Psoas muscle (tissue), 8 donors: ENCODE measurements around the gene CRTAP. TPM values are rescaled to one million over a fixed set of nuclear protein-coding genes. Genes with fewer than 3 reads are reported as not detected.

Experiments
- ATAC-seq, 4 donors: fragments of 200-7000 bp; cut with Tn5 transposase; one replicate each; pipeline ENCODE4 v1.9.1; 2020; ENCODE audit warnings: moderate library complexity in 3 of 4, mild to moderate bottlenecking in 2 of 4
- DNase-seq, 2 donors: peaks; one replicate each; pipeline ENCODE4 v3.0.0-alpha.2; 2020
- H3K27ac ChIP-seq: fragments of 200-600 bp; one replicate; pipeline ENCODE4 v1.8.0; 2022
- H3K27me3 ChIP-seq, 3 donors: fragments of 200-600 bp in 1 of 3; one replicate each; pipeline versions ENCODE4 v1.6.1 to v1.8.0; 2013 to 2022; ENCODE audit warnings: low read length in 2 of 3, mild to moderate bottlenecking in 2 of 3, moderate library complexity in 1 of 3; ENCODE audit not compliant: insufficient read depth in 3 of 3
- H3K36me3 ChIP-seq, 2 donors: fragments of 200-600 bp in 1 of 2; one replicate each; pipeline versions ENCODE4 v1.6.1 to v1.8.0; 2013 to 2022; ENCODE audit warnings: low read depth in 1 of 2, mild to moderate bottlenecking in 1 of 2, moderate library complexity in 1 of 2; ENCODE audit not compliant: insufficient read depth in 1 of 2
- H3K4me1 ChIP-seq: fragments of 200-600 bp; one replicate; pipeline ENCODE4 v1.8.0; 2022
- H3K4me3 ChIP-seq: fragments of 200-600 bp; one replicate; pipeline ENCODE4 v1.8.0; 2022; ENCODE audit warnings: mild to moderate bottlenecking
- H3K9me3 ChIP-seq: fragments of 200-600 bp; one replicate; pipeline ENCODE4 v1.8.0; 2022
- CTCF ChIP-seq: fragments of 200-600 bp; IDR thresholded peaks from one replicate; pipeline ENCODE4 v1.8.0; 2022; ENCODE audit warnings: antibody characterized with exemption
- WGBS, 3 donors: extraction: QIAGEN DNeasy Blood & Tissue Kit; methylation state at CpG; one replicate each; pipeline versions ENCODE4 v1.1.6 to v1.1.7; 2013; 5-methylcytosine and 5-hydroxymethylcytosine counted together
- intact Hi-C, 2 donors: fragments of 100-400 bp; cut with DNase I; formaldehyde crosslinking; loops; one replicate each; pipeline versions ENCODE4 v1.11.0 to v1.14.2; 2022
- polyA plus RNA-seq, 3 donors: library from polyadenylated mRNA; stranded (reverse); fragments of 200-250 nt; gene quantifications; one replicate each; pipeline ENCODE4 v1.2.3, GENCODE V29; 2013
- total RNA-seq, 4 donors: library from RNA; stranded (reverse); fragmentation: NEBNext Ultra II Directional in 2 of 4; extraction: Animal tissue kit (Norgen Biotek cat#: 25700) in 2 of 4; gene quantifications; one replicate each; pipeline versions ENCODE4 v1.2.1 to v1.2.4, GENCODE V29; 2021 to 2023
- donor health status: healthy with polysubstance abuse.
- donor health status: DM: no; HTN: no; CAD: no; lungs with moderate emphysema.
- donor health status: Bipolar disorder and iron deficiency.
- donor health status: healthy.
- donor health status: DM: yes; HTN: yes; CAD: no.
- donor health status: DM: no; HTN: no; CAD: no.
- donor health status: DM: no; HTN: no; CAD: no.
- donor health status: DM: yes; HTN: yes; CAD: no.

CRTAP gene
- total and polyA plus RNA-seq, 7 donors = 24.9 to 80.8 (median 56.3) TPM

DNA sequence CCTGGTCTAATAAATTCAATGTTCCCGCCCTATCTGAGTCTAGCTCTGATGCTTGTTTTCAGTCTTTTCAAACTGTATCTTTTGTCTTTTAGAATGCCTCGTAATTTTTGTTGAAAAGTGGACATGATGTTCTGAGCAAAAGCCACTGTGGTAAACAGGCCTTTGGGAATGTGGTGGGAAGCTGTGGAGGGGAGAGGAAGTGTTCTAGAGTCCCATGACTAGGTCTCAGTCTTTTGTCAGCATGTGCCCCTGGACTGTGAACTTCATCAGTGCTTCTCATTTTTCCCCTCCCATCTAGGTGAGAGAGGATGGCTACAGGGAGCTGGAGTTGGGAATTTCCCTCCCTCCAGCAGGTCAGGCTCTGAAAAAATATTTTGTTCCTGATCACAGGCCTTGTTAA, 71.0 kb downstream of the CRTAP start:
- WGBS, 3 donors = 72 to 85% (median 73%) methylated on average over 2 of the region's 2 CpGs
- no peak for TF ChIP-seq CTCF
- H3K27me3 ChIP-seq = no peaks in the 10 kb centered on the region
- no peak overlapping the region for H3K4me3 ChIP-seq
- DNase-seq = no peak
- H3K27ac ChIP-seq = no peak overlapping the region
- no peak for ATAC-seq
- H3K36me3 ChIP-seq = no peaks in the 10 kb centered on the region
- H3K9me3 ChIP-seq = no peaks in the 10 kb centered on the region
- no peaks in the 10 kb centered on the region for H3K4me1 ChIP-seq
- intact Hi-C loops = no loop called here

DNA sequence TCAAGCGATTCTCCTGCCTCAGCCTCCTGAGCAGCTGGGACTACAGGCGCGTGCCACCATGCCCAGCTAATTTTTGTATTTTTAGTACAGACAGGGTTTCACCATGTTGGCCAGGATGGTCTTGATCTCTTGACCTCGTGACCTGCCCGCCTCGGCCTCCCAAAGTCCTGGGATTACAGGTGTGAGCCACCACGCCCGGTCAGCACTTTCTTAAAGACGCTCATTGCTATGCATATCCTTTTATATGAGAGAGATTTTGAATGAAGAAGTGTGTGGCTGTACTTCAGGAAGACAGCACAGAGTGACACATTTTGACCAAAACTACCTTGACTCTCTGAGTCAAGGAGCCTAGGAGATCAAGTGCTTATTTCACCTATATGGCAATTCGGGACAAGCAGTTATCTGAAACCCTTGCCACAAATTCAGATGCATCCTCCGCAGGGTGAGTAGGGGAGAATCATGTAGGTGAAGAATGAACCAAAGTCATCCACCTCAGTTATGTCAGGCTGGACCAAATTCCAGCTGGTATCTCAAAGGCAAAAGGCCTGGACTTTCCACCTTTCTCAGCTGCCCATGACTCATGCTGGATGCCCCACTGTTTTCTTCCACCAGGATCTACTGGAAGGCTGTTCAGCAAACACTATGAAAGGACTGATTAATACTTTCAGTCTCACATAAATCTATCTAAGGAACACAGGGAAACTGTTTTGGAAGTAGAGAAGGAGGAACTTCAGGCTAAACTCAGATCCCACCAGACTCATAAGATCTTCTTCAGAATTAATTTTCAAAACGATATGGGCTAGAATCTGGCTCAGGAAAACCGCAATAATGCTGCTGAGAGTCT, 72.9 kb downstream of the CRTAP start:
- WGBS, 3 donors = 93 to 97% (median 94%) methylated on average over 13 of the region's 13 CpGs
- intact Hi-C loops = no loop called here
- no peak for ATAC-seq

DNA sequence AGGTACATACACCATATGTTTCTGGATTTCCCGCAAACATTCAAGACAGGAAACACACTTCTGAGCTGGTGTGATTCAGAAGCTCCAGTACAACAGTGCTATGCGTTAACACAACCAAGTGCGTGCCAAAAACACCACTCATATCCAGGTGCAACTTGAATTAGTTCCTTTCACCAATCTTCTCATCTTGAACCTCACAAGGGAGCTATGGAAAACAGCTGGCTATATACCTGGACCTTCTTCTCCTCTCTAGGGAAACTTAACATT, 73.5 kb downstream of the CRTAP start:
- ATAC-seq = no peak
- no peak overlapping the region for H3K27ac ChIP-seq
- intact Hi-C loops = no loop called here
- H3K4me3 ChIP-seq = no peak overlapping the region
- H3K36me3 ChIP-seq = no peaks in the 10 kb centered on the region
- no peak for TF ChIP-seq CTCF
- WGBS, 3 donors = 88 to 89% (median 89%) methylated on average over 3 of the region's 3 CpGs
- H3K4me1 ChIP-seq = no peaks in the 10 kb centered on the region
- no peaks in the 10 kb centered on the region for H3K27me3 ChIP-seq
- H3K9me3 ChIP-seq = no peaks in the 10 kb centered on the region
- DNase-seq = no peak

More for the DNA sequence above, 72.9 kb downstream of the CRTAP start:
- H3K27ac ChIP-seq = no peak overlapping the region
- H3K4me3 ChIP-seq = no peak overlapping the region
- no peaks in the 10 kb centered on the region for H3K27me3 ChIP-seq
- DNase-seq = no peak
- H3K4me1 ChIP-seq = no peaks in the 10 kb centered on the region
- H3K36me3 ChIP-seq = no peaks in the 10 kb centered on the region
- H3K9me3 ChIP-seq = no peaks in the 10 kb centered on the region
- no peak for TF ChIP-seq CTCF

GRCh38 chr3:33194303-33194702, 80.5 kb downstream of the CRTAP start:
- H3K4me1 ChIP-seq = no peaks in the 10 kb centered on the region
- TF ChIP-seq CTCF = no peak
- DNase-seq = no peak
- no peaks in the 10 kb centered on the region for H3K36me3 ChIP-seq
- no peak for ATAC-seq
- intact Hi-C loops = no loop called here
- WGBS, 3 donors = 87 to 91% (median 87%) methylated on average over 1 of the region's 1 CpG
- H3K4me3 ChIP-seq = no peak overlapping the region
- H3K27ac ChIP-seq = no peak overlapping the region
- no peaks in the 10 kb centered on the region for H3K9me3 ChIP-seq
- no peaks in the 10 kb centered on the region for H3K27me3 ChIP-seq

- H3K27ac ChIP-seq = no peak overlapping the region
- 33 to 53% (median 51%) methylated on average over 3 of the region's 3 CpGs for WGBS, 3 donors
- no peak overlapping the region for H3K4me3 ChIP-seq
- H3K9me3 ChIP-seq = no peaks in the 10 kb centered on the region
- H3K36me3 ChIP-seq = no peaks in the 10 kb centered on the region
- H3K4me1 ChIP-seq = no peaks in the 10 kb centered on the region
- no peaks in the 10 kb centered on the region for H3K27me3 ChIP-seq
- no peak for TF ChIP-seq CTCF
- intact Hi-C loops = no loop called here
- ATAC-seq = no peak
- no peak for DNase-seq
These were observed 82.7 kb downstream of the CRTAP start for GRCh38 chr3:33196538-33196937.
